Chondrocyte (in vitro differentiated cells): ENCODE results near the gene MTR. TPM values are rescaled to one million over a fixed set of nuclear protein-coding genes. Genes with fewer than 3 reads are reported as not detected.
A peak's percentile ranks its signal among the peaks of the same experiment; 100 is the strongest.
"Not testable (repeated sequence)": the region's sequence is repeated elsewhere in the genome, so short reads cannot be mapped to it uniquely, and the experiment has no call there.

Experiments used
- DNase-seq: peaks from one replicate; pipeline ENCODE4 v3.0.0; 2021; ENCODE audit warnings: mixed read lengths, low spot score
- H3K27ac Mint-ChIP-seq: one replicate; pipeline ENCODE4 v1.8.0; 2021; ENCODE audit warnings: mild to moderate bottlenecking, moderate library complexity, mixed read lengths; ENCODE audit not compliant: unreplicated experiment
- H3K27me3 Mint-ChIP-seq: 2 replicates; pipeline ENCODE4 v1.8.0; 2021; ENCODE audit warnings: low read depth, mixed read lengths
- H3K36me3 Mint-ChIP-seq: 2 replicates; pipeline ENCODE4 v1.8.0; 2021; ENCODE audit warnings: low read depth, mixed read lengths
- H3K4me1 Mint-ChIP-seq: 2 replicates; pipeline ENCODE4 v1.8.0; 2021; ENCODE audit warnings: low read depth, mild to moderate bottlenecking, mixed read lengths
- H3K4me3 Mint-ChIP-seq: one replicate; pipeline ENCODE4 v1.8.0; 2021; ENCODE audit warnings: mild to moderate bottlenecking, moderate library complexity, mixed read lengths; ENCODE audit not compliant: unreplicated experiment
- H3K9me3 Mint-ChIP-seq: 2 replicates; pipeline ENCODE4 v1.8.0; 2021; ENCODE audit warnings: low read depth, mixed read lengths
- total RNA-seq: library from RNA; stranded (reverse); gene quantifications from 3 replicates; pipeline ENCODE4 v1.2.1, GENCODE V29; 2021
- TF ChIP-seq, protein P1 (sequence below): fragments of 200-600 bp; sonication (generic); IDR thresholded peaks from 2 replicates; pipeline ENCODE4 v1.5.0; 2021; ENCODE audit warnings: antibody characterized with exemption, mild to moderate bottlenecking, moderate library complexity

MTR gene
- total RNA-seq, 1 donor from 2014 or later, result 39.1 TPM

GRCh38 chr1:236851871-236852270 lies 56.8 kb downstream of the MTR start:
- no peak for DNase-seq
- H3K36me3 Mint-ChIP-seq, result peaks cover 25% of the 10 kb centered on the region
- H3K27ac Mint-ChIP-seq, result no peak overlapping the region
- H3K27me3 Mint-ChIP-seq, result no peaks in the 10 kb centered on the region
- TF ChIP-seq, protein P1, sequence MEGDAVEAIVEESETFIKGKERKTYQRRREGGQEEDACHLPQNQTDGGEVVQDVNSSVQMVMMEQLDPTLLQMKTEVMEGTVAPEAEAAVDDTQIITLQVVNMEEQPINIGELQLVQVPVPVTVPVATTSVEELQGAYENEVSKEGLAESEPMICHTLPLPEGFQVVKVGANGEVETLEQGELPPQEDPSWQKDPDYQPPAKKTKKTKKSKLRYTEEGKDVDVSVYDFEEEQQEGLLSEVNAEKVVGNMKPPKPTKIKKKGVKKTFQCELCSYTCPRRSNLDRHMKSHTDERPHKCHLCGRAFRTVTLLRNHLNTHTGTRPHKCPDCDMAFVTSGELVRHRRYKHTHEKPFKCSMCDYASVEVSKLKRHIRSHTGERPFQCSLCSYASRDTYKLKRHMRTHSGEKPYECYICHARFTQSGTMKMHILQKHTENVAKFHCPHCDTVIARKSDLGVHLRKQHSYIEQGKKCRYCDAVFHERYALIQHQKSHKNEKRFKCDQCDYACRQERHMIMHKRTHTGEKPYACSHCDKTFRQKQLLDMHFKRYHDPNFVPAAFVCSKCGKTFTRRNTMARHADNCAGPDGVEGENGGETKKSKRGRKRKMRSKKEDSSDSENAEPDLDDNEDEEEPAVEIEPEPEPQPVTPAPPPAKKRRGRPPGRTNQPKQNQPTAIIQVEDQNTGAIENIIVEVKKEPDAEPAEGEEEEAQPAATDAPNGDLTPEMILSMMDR, result no peak
- H3K9me3 Mint-ChIP-seq, result no peaks in the 10 kb centered on the region
- H3K4me1 Mint-ChIP-seq, result peaks cover 18% of the 10 kb centered on the region
- no peak overlapping the region for H3K4me3 Mint-ChIP-seq

DNA sequence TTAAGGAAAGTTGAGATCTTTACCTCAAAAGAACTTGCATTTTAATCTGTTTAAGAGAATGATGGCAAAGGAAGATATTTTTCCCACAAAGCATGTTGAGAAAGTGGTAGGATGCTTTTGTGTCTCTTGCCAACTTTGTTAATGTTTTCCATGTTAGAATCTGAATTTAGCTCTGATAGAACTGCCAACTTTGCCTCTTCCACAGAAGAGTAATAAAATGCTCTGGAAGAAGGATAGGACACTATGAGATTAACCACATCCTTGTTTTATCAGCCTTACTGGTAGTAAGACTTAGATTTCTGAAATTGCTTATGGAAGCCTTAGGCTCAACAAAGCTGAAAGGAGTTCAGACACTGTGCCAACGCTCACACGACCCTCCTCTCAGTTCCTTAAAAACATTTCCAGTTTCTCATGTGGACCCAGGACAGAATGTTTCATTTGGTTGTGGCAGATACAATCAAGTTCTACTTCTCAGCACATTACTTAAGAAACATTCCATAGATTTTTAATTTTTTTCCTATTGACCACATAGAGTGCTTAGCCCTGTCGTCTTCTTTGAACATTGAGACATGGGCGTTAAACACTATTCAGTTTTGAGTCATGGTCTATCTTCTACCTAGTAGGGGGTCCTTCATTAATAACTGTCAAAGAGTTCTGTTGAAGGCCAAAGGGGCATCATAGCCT lies 59.0 kb downstream of the MTR start:
- H3K27me3 Mint-ChIP-seq, result no peaks in the 10 kb centered on the region
- H3K4me1 Mint-ChIP-seq, result peaks cover 27% of the 10 kb centered on the region
- no peak for DNase-seq
- H3K27ac Mint-ChIP-seq, result peak overlapping the region; percentile 77
- H3K4me3 Mint-ChIP-seq, result no peak overlapping the region
- H3K9me3 Mint-ChIP-seq, result peaks cover 5% of the 10 kb centered on the region
- H3K36me3 Mint-ChIP-seq, result peaks cover 35% of the 10 kb centered on the region
- TF ChIP-seq, protein P1, result no peak

DNA sequence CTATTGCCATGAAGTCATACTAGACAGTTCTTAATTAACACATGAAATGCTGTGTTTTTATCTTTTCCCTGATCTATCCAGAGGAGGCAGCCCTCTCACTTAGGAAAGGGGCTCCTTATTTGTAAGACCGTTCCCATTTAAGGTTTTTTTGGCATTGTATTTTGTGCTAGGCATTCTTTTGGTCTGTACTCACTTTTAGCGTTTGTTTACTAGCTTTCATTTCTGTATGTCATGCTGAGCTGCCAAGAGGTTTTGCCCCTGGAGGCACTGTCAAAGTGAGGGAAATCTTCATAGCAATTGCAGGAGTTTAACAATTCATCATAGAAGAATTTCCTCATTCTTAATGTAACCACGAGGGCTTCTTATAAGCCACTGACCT lies 59.5 kb downstream of the MTR start:
- Mint-ChIP-seq H3K4me3 (no peak overlapping the region), H3K36me3 (peaks cover 37% of the 10 kb centered on the region), H3K27ac (peak overlapping the region; percentile 77)

GRCh38 chr1:236856649-236857048 lies 61.6 kb downstream of the MTR start:
- not testable (repeated sequence) for H3K4me3 Mint-ChIP-seq, H3K27ac Mint-ChIP-seq, DNase-seq, H3K9me3 Mint-ChIP-seq, H3K27me3 Mint-ChIP-seq
- Mint-ChIP-seq H3K36me3 (peaks cover 36% of the 10 kb centered on the region), H3K4me1 (peaks cover 35% of the 10 kb centered on the region)

More for the DNA sequence above, 59.5 kb downstream of the MTR start:
- H3K4me1 Mint-ChIP-seq, result peaks cover 32% of the 10 kb centered on the region
- no peaks in the 10 kb centered on the region for H3K27me3 Mint-ChIP-seq
- H3K9me3 Mint-ChIP-seq, result peaks cover 5% of the 10 kb centered on the region
- no peak for DNase-seq
- TF ChIP-seq, protein P1, result no peak

- peaks cover 40% of the 10 kb centered on the region for H3K36me3 Mint-ChIP-seq
- peaks cover 5% of the 10 kb centered on the region for H3K9me3 Mint-ChIP-seq
- TF ChIP-seq, protein P1, result no peak
- no peak overlapping the region for H3K4me3 Mint-ChIP-seq
- no peak overlapping the region for H3K27ac Mint-ChIP-seq
- H3K27me3 Mint-ChIP-seq, result no peaks in the 10 kb centered on the region
- DNase-seq, result no peak
- H3K4me1 Mint-ChIP-seq, result peaks cover 46% of the 10 kb centered on the region
Measured at GRCh38 chr1:236858165-236858564, 63.1 kb downstream of the MTR start.

GRCh38 chr1:236860101-236860500 lies 65.0 kb downstream of the MTR start:
- Mint-ChIP-seq H3K27me3 (no peaks in the 10 kb centered on the region), H3K9me3 (peaks cover 5% of the 10 kb centered on the region), H3K4me1 (peaks cover 31% of the 10 kb centered on the region), H3K27ac (no peak overlapping the region), H3K4me3 (no peak overlapping the region), H3K36me3 (peaks cover 44% of the 10 kb centered on the region)
- TF ChIP-seq, protein P1, result no peak
- DNase-seq, result no peak
